Measurements from ENCODE around the gene HEPACAM2.

- TF ChIP-seq CTCF (conservative IDR thresholded peaks at IDR 0.05; ENCODE audit: low read depth, low read length), result no peak
- TF ChIP-seq MXI1 (IDR thresholded peaks at IDR 0.05; ENCODE audit: borderline replicate concordance, low read depth, low read length), result no peak
- no peak for TF ChIP-seq MAFK (IDR thresholded peaks at IDR 0.05; ENCODE audit: low read depth, low read length)
- TF ChIP-seq USF2 (IDR thresholded peaks at IDR 0.05; ENCODE audit: low read depth, low read length), result no peak
- TF ChIP-seq RFX5 (IDR thresholded peaks at IDR 0.05; ENCODE audit: low read depth, low read length), result no peak
- no peak for TF ChIP-seq POLR2A (IDR thresholded peaks at IDR 0.05; ENCODE audit: low read depth, low read length)
- no peak for TF ChIP-seq RAD21 (IDR thresholded peaks at IDR 0.05; ENCODE audit: low read length)
Measured at GRCh38 chr7:93226310-93226709, at the start of gene HEPACAM2.

All from IMR-90 (cell line).